Adrenal gland (tissue), 12 donors: ENCODE measurements around the gene GPR52. TPM values are rescaled to one million over a fixed set of nuclear protein-coding genes. Genes with fewer than 3 reads are reported as not detected.

Experiments used
- DNase-seq, 7 donors: peaks; one replicate each; pipeline ENCODE4 v3.0.0-alpha.2; 2019 to 2020
- H3K27ac ChIP-seq, 5 donors: fragments of 200-600 bp; sonication (generic) in 4 of 5; 1 replicate in 3 of 5; 2 replicates in 2 of 5; pipeline versions ENCODE4 v1.5.1 to v1.8.0; 2016 to 2020; ENCODE audit warnings: mild to moderate bottlenecking in 1 of 5
- H3K27me3 ChIP-seq: fragments of 200-600 bp; 2 replicates; pipeline ENCODE4 v1.8.0; 2021
- H3K36me3 ChIP-seq, 2 donors: fragments of 200-600 bp; replicated peaks in 1 of 2; 1 replicate in 1 of 2; 2 replicates in 1 of 2; pipeline versions ENCODE4 v1.5.1 to v1.8.0; 2018 to 2022
- H3K4me1 ChIP-seq, 2 donors: fragments of 200-600 bp; replicated peaks in 1 of 2; 1 replicate in 1 of 2; 2 replicates in 1 of 2; pipeline versions ENCODE4 v1.5.1 to v1.8.0; 2018 to 2021
- H3K4me3 ChIP-seq, 4 donors: fragments of 200-600 bp; sonication (generic) in 3 of 4; one replicate each; pipeline ENCODE4 v1.5.1; 2016 to 2018
- H3K9me3 ChIP-seq, 3 donors: fragments of 200-600 bp; sonication (generic) in 1 of 3; replicated peaks in 1 of 3; 1 replicate in 2 of 3; 2 replicates in 1 of 3; pipeline versions ENCODE4 v1.5.1 to v1.8.0; 2016 to 2021
- CTCF ChIP-seq, 6 experiments: fragments of 450-650 bp in 4 of 6; fragments of 200-600 bp in 2 of 6; sonication (generic) in 1 of 6; IDR thresholded peaks; 1 replicate in 5 of 6; 2 replicates in 1 of 6; pipeline versions ENCODE4 v1.5.1 to v1.8.0; 2016 to 2021; ENCODE audit warnings: antibody characterized with exemption in 6 of 6, mild to moderate bottlenecking in 2 of 6, moderate library complexity in 1 of 6
- POLR2A ChIP-seq, 2 donors: fragments of 450-650 bp; IDR thresholded peaks; one replicate each; pipeline ENCODE4 v1.6.1; 2017; ENCODE audit warnings: antibody characterized with exemption in 2 of 2, mild to moderate bottlenecking in 2 of 2, moderate library complexity in 1 of 2
- whole genome bisulfite sequencing, 4 donors: extraction: QIAGEN DNeasy Blood & Tissue Kit in 2 of 4; methylation state at CpG; one replicate each; pipeline versions ENCODE4 v1.1.5 to v1.1.7; 2013 to 2017; 5-methylcytosine and 5-hydroxymethylcytosine counted together
- intact Hi-C, 2 donors: fragments of 100-400 bp; cut with DNase I; formaldehyde crosslinking; loops; one replicate each; pipeline versions ENCODE4 v1.14.1 to v1.15.0; 2022 to 2023
- polyA plus RNA-seq, 3 donors: library from polyadenylated mRNA; stranded (reverse); fragments of 200-250 nt in 2 of 3; fragments of 350-450 nt in 1 of 3; fragmentation: Illumina TruSeq in 1 of 3; extraction: RNeasy Lipid Tissue Mini Kit (QIAGEN cat#74804) in 1 of 3; gene quantifications; one replicate each; pipeline ENCODE4 v1.2.3, GENCODE V29; 2013 to 2014
- total RNA-seq, 9 donors: library from RNA; depleted of rRNA in 4 of 9; stranded (reverse); fragments of >200 nt in 4 of 9; fragments of 120-200 nt in 1 of 9; fragmentation: NEBNext Ultra II Directional in 1 of 9; extraction: Animal tissue kit (Norgen Biotek cat#: 25700) in 1 of 9; gene quantifications; one replicate each; pipeline versions ENCODE4 v1.1.0 to v1.2.4, GENCODE V29; 2013 to 2023
- donor health status: healthy with polysubstance abuse.
- donor health status: Bipolar disorder and iron deficiency.
- donor health status: DM: yes; HTN: yes; CAD: no.
- donor health status: DM: no; HTN: no; CAD: no.
- donor health status: DM: no; HTN: no; CAD: no.
- donor health status: DM: yes; HTN: yes; CAD: no.

The GPR52 gene
- total and polyA plus RNA-seq, 12 donors = 0.24 to 2.8 (median 0.79) TPM; not detected in 4

GRCh38 chr1:174433451-174433850 is 14.3 kb upstream of the GPR52 start:
- TF ChIP-seq POLR2A (IDR thresholded peaks at IDR 0.05) (no peak), CTCF (IDR thresholded peaks at IDR 0.05) (no peak)
- no peaks in the 10 kb centered on the region for H3K27me3 ChIP-seq
- no peak overlapping the region for H3K4me3 ChIP-seq
- no peak for DNase-seq
- 90 to 100% (median 94%) methylated on average over 1 of the region's 1 CpG for WGBS, 4 donors
- no peaks in the 10 kb centered on the region for H3K4me1 ChIP-seq
- intact Hi-C loops = no loop called here
- H3K9me3 ChIP-seq = no peaks in the 10 kb centered on the region
- no peaks in the 10 kb centered on the region for H3K36me3 ChIP-seq
- H3K27ac ChIP-seq = no peak overlapping the region

- H3K4me3 ChIP-seq = no peak overlapping the region
- H3K27me3 ChIP-seq = no peaks in the 10 kb centered on the region
- H3K27ac ChIP-seq = no peak overlapping the region
- no peak for DNase-seq
- TF ChIP-seq POLR2A (IDR thresholded peaks at IDR 0.05) (no peak), CTCF (IDR thresholded peaks at IDR 0.05) (no peak)
- H3K9me3 ChIP-seq = no peaks in the 10 kb centered on the region
- no peaks in the 10 kb centered on the region for H3K36me3 ChIP-seq
- intact Hi-C loops = no loop called here
- peaks cover 0 to 8% of the 10 kb centered on the region in 2 donors for H3K4me1 ChIP-seq
Observed at GRCh38 chr1:174445351-174445750, 2.4 kb upstream of the GPR52 start.

GRCh38 chr1:174445817-174446216 is 1.9 kb upstream of the GPR52 start:
- 67 to 81% (median 77%) methylated on average over 6 of the region's 6 CpGs for WGBS, 4 donors
- TF ChIP-seq POLR2A (IDR thresholded peaks at IDR 0.05) (no peak), CTCF (IDR thresholded peaks at IDR 0.05) (no peak)
- H3K9me3 ChIP-seq = no peaks in the 10 kb centered on the region
- peaks cover 0 to 8% of the 10 kb centered on the region in 2 donors for H3K4me1 ChIP-seq
- H3K27ac ChIP-seq = no peak overlapping the region
- no peaks in the 10 kb centered on the region for H3K36me3 ChIP-seq
- no peaks in the 10 kb centered on the region for H3K27me3 ChIP-seq
- intact Hi-C loops = no loop called here
- peak in 1 of 7 donors; percentile 57 for DNase-seq
- H3K4me3 ChIP-seq = no peak overlapping the region

GRCh38 chr1:174448531-174448883 is 743 bp downstream of the GPR52 start:
- intact Hi-C loops = no loop called here
- H3K36me3 ChIP-seq = no peaks in the 10 kb centered on the region
- no peak for TF ChIP-seq POLR2A (IDR thresholded peaks at IDR 0.05)
- no peak for TF ChIP-seq CTCF (IDR thresholded peaks at IDR 0.05)
- H3K27ac ChIP-seq = peak overlapping the region in 1 of 5 donors; percentile 27
- no peaks in the 10 kb centered on the region for H3K27me3 ChIP-seq
- H3K4me3 ChIP-seq = no peak overlapping the region
- H3K9me3 ChIP-seq = no peaks in the 10 kb centered on the region
- H3K4me1 ChIP-seq = peaks cover 0 to 8% of the 10 kb centered on the region in 2 donors
- DNase-seq = no peak
- 71 to 92% (median 84%) methylated on average over 5 of the region's 5 CpGs for WGBS, 4 donors
